Stimulated activated CD4-positive, alpha-beta T cell treated with anti-CD3 and anti-CD28 coated beads, Interleukin-4, amount 100 ng/mL, for 48 hours (primary cell): ENCODE results near the gene ZNF790.
A peak's percentile ranks its signal among the peaks of the same experiment; 100 is the strongest.

Experiments
- DNase-seq, 2 donors: peaks; one replicate each; pipeline ENCODE4 v3.0.0-alpha.2; 2020; ENCODE audit warnings: low read depth in 2 of 2

Gene ZNF790

DNA sequence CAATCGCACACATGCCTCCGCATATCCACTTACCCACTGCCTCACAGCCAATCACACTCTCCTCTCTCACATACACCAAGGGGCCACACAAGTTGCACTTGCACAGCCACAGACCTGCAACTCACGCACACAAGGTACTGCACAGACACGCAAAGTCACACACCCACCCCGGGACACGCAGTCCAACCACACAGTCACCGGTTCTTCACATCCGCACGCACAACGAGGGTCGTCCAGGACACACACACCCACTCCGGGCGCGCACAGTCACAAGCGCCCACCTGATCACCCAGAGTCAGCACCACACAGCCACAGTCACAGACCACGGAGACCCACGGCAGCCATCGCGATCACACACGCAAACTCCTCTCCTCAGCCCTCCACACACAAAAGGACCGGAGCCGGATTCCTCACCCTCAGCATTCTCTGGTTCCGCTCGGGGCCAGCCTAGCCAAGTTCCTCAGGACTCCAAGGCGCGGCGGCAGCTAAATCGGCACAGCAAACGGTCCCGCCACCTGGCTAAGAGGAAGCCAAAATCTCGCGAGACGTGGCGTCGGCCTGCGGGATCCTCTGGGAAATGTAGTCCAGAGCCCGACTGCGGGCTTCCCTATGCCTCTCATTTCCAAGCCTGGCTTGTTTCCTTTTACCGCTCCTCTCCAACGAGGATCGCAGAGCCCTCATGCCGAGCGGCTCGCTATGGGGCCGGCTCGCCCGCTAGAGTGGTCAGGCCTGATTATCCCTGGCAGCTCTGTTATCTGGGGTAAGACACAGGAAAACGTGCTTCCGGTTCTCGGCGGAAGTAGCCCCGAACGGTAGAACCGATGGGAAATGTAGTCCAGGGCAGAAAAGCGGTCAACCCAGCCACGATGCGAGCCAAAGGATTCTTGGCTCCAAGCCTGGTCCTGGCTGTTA, 65.6 kb downstream of the ZNF790 start, which contains the start of gene ZNF850:
Gene ZNF850, minus strand, starts transcription at position 497 of the 912 bp plus-strand sequence. CDS start 10,201 bp downstream, outside the sequence.
- DNase-seq: peak; percentile 89 to 92

DNA sequence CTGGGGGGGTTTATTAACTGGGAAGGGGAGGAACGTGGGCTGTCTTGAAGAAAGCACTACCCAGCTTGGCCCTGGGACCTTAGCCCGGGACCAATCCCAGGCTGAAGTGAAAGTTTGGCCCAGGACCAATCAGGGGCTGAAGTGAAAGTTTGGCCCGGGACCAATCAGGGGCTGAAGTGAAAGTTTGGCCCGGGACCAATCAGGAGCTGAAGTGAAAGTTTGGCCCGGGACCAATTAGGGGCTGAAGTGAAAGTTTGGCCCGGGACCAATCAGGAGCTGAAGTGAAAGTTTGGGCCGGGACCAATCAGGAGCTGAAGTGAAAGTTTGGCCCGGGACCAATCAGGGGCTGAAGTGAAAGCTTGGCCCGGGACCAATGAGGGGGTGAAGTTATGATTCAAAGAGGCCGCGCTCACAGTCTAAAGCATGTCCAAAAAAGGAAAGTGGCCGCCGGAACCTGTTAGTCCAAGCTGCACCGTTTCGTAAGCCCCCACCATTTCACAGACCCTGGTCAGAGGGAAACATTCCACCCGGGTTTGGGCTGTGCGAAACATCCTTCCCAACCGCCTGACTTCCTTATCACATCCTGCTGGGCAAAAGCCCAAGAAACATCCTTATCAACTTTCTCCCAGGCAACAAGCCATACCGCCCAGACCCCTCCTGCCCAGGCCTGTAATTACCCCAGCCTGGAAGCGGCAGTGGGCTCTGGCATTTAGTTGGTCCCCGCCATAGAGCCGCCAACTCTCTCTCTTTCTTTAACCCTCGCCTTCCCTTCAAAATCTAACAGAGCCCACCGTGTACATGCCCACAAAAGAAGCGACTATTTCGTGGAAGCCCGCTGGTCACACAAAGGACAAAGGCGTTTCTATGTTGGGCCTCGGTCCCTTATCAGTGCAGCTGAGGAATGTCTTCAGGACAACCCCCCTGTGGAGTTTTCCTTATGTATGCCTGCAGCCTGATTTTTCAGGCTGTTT, 66.6 kb downstream of the ZNF790 start:
- peak; percentile 10 to 41 for DNase-seq
